ENCODE data around the gene PLA2G6. TPM values are rescaled to one million over a fixed set of nuclear protein-coding genes. Genes with fewer than 3 reads are reported as not detected.

The PLA2G6 gene
- total RNA-seq, 2 experiments from 2014 or later = 25.5 to 28.4 TPM

DNA sequence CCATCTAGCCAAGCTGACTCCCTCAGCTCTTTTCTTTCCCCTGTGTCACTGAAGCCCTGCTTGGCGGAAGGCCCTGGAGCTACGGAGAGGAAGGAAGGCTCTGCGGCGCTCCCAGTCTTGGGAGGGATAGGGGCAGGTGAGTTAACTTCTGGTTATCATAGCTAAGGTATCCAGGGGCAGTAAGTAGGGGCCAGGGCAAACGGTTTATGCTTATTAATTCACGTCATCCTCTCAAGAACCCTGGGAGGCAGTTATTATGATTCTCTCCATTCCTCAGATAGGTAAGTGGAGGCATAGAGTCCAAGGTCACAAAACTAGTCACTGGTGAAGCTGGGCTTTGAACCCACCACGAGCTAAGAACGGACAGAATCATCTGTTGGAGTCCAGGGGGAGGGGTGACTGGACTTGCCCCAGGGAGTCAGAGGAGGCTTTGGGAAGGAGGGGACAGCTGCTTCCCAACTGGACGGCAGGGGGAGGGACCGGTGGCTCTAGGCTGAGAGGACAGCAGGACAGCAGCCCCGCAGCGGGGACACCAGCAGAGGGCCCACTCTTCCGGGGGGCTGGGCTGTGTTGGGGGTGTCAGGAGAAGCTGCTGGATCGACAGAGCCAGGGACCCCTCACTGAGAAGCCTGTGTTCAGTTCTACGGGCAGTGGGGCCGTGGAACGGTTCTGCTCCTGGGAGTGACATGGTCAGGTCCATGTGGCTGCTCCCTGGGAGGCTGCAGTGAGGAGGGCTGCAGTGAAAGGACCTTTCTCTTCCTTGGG is 74.6 kb downstream of the PLA2G6 start:
- POLR2A ChIA-PET = no interaction called here
- CTCF ChIA-PET = interaction anchor here (2.3 kb wide), 1 partner anchor 8 kb away, joined by 6 read pairs; no protein-coding TSS in a partner anchor

DNA sequence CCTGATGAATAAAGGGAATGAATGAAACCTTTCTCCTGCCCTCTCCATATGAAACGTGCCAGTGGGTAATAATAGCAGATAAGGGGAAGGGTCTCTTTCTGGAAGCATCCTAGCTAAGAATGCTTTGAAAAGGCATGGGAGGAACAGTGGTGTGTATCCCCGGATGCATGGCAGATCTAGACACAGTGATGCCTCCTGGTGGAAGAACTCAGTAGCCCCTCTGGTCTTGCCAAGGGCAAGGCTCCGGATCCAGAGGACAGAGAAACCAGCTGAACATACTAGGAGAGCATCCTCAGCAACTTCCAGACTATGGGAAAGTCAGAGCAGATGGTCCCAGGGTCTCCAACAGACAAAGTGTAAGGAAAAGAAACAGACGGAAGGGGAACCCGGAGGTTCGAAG is 77.5 kb downstream of the PLA2G6 start:
- POLR2A ChIA-PET = interaction anchor here (0.7 kb wide), 1 partner anchor 84 kb away, joined by 4 read pairs; no protein-coding TSS in a partner anchor
- CTCF ChIA-PET = interaction anchor here (0.8 to 1.2 kb wide), 2 partner anchors 10 to 52 kb away, joined by 3 to 4 read pairs; no protein-coding TSS in a partner anchor

GRCh38 chr22:38103641-38104040 is 78.0 kb downstream of the PLA2G6 start:
- POLR2A ChIA-PET = no interaction called here
- CTCF ChIA-PET = interaction anchor here (0.7 to 1.2 kb wide), 3 partner anchors 11 to 513 kb away, joined by 3 to 4 read pairs (median 3); no protein-coding TSS in a partner anchor

- CTCF ChIA-PET = interaction anchor here (1.4 kb wide), 1 partner anchor 46 kb away, joined by 3 read pairs; no protein-coding TSS in a partner anchor
- POLR2A ChIA-PET = interaction anchor here (0.6 kb wide), 1 partner anchor 328 kb away, joined by 3 read pairs; no protein-coding TSS in a partner anchor
These were observed 83.0 kb downstream of the PLA2G6 start for GRCh38 chr22:38098410-38099249.

GRCh38 chr22:38097557-38098409 is 83.8 kb downstream of the PLA2G6 start:
- POLR2A ChIA-PET = interaction anchor here (0.6 kb wide), 1 partner anchor 329 kb away, joined by 3 read pairs; no protein-coding TSS in a partner anchor
- CTCF ChIA-PET = interaction anchor here (0.6 kb wide), 1 partner anchor 445 kb away, joined by 3 read pairs; no protein-coding TSS in a partner anchor

- ChIA-PET CTCF (interaction anchor here (0.6 to 1.2 kb wide), 2 partner anchors 45 to 446 kb away, joined by 3 to 4 read pairs; no protein-coding TSS in a partner anchor), POLR2A (no interaction called here)
These were observed 84.6 kb downstream of the PLA2G6 start for GRCh38 chr22:38097058-38097457.

DNA sequence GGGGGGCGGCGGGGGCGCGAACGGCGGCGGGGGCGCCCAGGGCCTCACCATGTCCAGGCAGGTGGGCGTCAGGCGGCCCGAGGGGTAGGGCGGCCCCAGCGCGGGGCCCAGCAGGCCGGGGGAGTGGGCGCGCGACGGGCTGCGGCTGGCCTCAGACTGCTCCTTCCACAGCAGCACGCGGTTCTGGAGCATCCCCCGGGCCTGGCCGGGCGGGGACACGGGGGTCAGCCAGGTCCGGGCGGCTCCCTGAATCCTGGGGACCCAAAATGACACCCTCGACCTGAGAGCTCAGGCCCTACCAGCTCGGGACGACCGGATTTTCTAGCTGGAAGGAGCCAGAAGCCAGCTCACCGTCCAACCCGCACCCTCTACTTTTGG is 92.2 kb downstream of the PLA2G6 start:
- ChIA-PET POLR2A (no interaction called here), CTCF (no interaction called here)

DNA sequence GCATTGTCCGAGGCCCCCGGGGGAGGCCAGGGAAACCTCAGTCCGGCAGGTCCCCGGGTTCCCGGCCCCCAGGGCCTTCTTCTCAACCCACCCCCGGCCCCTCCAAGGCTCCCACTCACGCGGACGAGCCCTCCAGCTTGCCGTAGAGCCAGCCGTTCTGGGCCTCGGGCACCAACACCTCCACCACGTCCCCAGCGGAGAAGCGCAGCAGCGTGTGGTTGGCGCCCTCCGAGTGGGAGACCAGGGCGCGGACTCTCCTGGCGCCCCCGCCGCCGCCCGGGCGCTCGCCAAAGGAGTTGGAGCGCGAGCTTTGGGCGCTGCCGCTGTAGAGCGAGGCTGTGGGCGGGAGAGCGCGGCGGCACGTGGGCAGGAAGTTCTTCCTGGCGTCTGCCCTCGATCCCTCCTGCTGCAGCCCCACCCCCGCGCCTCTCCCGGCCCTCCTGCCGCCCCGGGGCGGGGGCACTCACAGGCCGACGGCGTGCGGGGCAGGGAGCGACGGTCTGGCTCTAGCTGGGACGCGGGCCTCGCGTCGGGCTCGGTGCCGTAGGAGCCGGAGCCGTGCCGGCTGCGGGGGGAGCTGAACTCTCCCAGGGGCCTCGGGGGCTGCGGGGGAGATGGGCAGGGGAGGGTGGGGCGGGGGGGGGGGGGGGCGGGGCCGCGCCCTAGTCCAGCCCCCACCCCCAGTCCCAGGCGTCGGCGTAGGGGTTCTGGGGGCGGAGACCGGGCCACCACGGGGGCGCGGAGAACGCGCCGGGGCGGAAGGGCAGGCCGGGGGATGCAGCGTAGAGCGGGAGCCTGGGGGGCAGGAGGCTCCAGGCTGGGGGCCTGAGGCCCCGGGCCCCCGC is 92.8 kb downstream of the PLA2G6 start:
- ChIA-PET POLR2A (no interaction called here), CTCF (no interaction called here)

- POLR2A ChIA-PET = interaction anchor here (0.6 kb wide), 1 partner anchor 538 kb away, joined by 4 read pairs; no protein-coding TSS in a partner anchor
These were observed 93.8 kb downstream of the PLA2G6 start for GRCh38 chr22:38087855-38088254.

DNA sequence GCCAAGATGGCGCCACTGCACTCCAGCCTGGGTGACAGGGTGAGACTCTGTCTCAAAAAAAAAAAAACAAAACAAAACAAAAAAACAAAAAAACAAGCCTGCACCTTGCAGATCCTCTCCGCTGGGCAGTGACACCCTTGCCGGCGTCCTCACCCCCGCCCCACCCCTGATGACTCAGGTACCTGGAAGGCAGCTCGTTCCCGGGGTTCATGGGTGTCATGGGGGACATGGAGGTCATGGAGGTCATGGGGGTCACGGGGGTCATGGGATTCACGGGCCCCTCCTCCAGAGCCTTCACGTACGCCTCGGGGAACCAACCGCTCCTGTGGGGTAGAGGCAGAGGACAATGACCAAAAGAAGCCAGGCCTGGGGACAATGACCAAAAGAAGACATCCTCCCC is 94.7 kb downstream of the PLA2G6 start:
- ChIA-PET POLR2A (interaction anchor here (0.6 kb wide), 1 partner anchor 537 kb away, joined by 4 read pairs; no protein-coding TSS in a partner anchor), CTCF (interaction anchor here (0.7 kb wide), 1 partner anchor 141 kb away, joined by 3 read pairs; no protein-coding TSS in a partner anchor)

More at GRCh38 chr22:38087855-38088254, 93.8 kb downstream of the PLA2G6 start:
- CTCF ChIA-PET = no interaction called here

DNA sequence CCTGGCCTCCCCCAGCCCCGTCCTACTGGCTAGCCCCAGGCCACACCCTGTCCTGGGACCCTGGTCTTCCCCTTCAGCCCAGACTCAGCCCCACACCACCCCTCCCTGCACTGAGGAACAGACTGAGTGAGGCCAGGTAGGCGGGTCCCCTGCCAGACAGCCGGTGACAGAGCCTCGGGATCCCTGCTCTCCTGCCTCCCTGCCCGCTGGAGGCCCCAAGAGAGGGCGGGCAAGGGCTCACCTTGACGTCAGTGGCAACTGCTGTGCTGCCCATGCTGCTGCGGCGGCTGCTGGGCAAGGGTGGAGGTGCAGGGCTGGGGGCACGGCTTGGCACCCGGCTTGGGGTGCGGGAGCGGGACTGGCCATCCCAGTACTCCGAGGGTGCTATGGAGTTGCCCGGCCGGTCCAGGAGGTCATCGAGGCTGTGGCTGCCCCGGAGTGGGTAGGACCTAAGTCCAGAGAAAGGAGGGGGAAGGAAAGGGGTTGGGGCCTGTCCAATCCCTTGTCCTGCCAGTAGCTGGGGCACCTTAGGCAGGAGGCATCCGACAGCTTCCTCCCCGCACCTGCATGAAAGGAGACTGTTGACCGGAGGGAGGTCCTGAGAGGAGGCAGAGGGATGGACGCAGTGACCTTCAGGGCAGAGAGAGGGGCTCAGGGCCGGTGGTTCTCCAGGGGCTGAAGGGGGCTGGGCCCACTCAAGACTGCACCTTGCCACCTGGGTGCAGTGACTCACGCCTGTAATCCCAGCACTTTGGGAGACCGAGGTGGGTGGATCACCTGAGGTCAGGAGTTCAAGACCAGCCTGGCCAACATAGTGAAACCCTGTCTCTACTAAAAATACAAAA is 95.4 kb downstream of the PLA2G6 start:
- CTCF ChIA-PET = interaction anchor here (0.7 kb wide), 1 partner anchor 142 kb away, joined by 3 read pairs; no protein-coding TSS in a partner anchor
- POLR2A ChIA-PET = no interaction called here

DNA sequence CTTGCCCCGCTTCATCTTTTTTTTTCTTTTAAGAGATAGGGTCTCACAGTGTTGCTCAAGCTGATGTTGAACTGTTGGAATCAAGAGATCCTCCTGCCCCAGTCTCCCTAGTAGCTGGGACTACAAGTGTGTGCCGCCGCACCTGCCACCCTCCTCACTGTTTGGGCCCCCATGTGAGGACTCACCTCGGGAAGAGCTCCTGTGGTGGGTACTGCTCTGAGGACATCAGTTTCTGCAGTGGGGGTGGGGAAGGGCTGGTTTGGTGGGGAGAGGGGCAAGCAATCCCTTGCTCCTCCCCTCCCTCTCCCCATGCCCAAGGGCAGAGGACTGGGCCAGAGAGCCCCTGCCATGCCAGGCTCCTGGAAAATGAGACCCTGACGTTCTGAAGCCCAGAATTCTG is 96.1 kb downstream of the PLA2G6 start:
- POLR2A ChIA-PET = no interaction called here
- CTCF ChIA-PET = no interaction called here

DNA sequence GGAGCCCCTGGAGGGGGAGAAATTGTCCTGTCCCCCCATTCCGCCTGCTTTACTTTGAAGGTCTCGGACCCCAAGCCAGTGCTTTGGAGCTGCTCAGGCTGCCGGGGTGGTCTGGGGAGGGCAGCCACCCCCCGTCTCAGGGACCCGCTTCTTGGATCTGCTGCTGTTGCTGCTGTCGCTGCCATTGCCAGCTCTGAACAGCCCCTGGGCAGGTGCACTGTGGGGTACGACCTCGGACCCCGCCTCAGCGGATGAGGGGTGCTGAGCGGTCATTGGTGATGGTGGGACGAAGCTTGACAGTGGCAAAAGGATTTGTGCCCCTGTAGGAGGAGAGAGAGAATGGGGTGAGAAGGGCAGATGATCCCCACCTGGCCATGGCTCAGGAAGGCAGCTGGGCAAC is 96.6 kb downstream of the PLA2G6 start:
- CTCF ChIA-PET = no interaction called here
- POLR2A ChIA-PET = no interaction called here

DNA sequence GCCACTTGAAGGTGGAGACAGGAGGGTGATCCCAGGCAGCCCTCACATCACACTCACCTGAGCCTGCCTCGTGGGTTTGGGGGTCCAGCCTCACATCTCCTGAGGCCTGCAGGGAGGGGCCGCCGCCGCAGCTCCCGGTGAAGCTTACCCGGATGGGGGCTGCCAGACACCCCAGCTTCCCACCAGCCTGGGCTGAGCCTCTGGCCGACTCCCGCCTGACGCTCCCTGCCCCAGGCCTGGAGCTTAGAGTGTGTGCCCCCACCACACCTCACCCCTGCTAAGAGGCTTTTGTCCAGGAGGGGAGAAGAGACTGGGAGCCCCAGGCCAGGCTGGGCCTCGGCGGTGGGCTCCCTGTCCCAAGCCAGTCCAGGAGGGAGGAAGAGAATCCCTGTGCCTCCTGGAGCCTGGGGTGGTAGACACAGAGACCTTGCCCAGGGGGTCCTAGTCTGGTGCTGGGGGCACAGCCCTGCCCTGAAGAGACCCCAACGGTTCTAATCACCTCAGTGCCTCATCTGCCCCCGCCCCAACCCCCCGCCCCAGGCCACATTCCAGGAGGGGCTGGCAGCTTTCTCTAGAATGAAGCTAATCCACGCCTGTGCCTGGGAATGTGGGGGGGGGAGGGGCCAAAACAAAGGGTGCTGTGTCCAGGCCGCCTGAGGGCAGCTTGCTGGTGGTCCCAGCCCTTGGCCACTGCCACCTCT is 97.5 kb downstream of the PLA2G6 start, which contains the start of gene SLC16A8:
Gene SLC16A8 (minus strand): TSS at position 254 of the 701 bp plus-strand sequence. CDS start 1,311 bp downstream, outside the sequence.
- POLR2A ChIA-PET = no interaction called here
- CTCF ChIA-PET = no interaction called here

DNA sequence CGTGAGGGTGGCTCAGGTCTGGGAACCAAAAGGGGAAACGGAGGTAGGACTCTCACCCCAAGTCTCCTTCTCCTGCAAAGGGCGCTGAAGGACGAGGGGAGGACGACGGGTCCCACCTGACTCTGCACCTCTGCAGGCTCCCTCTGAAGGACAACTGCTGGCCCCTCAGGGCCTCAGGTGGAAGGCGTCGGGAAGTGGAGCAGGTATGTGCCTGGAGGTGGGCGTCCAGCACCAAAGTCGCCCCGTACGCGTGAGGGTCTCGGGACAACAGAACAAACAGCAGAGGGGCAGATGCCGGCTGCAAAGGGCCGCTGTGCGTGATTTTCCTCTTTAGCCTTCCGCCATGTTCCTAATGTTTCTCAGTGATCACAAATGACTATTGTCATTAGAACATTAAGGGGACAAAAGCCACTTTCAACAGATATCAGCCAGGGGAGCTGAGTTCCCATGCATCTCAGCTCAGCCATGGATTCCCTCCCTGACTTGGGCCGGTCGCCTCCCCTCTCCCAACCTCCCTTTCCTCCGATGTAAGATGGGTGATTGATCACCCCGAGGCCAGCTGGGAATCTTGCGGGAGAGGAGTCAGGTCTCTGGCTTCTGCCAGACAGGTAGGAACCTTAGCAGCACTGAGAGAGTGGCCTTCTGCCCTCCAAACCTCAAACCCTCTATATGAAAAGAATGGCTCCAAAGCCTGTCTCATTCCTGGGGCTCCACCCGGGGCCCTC is 98.5 kb downstream of the PLA2G6 start:
- POLR2A ChIA-PET = no interaction called here
- CTCF ChIA-PET = no interaction called here
